Muscle of arm (tissue), 12 donors: ENCODE data around the gene SEMA4D. TPM values are rescaled to one million over a fixed set of nuclear protein-coding genes. Genes with fewer than 3 reads are reported as not detected.

Source experiments
- DNase-seq: peaks from one replicate; pipeline ENCODE4 v3.0.0-alpha.2; 2013
- polyA plus RNA-seq, 12 donors: library from polyadenylated mRNA; unstranded; fragments of 120-200 nt; gene quantifications; one replicate each; pipeline ENCODE4 v1.2.1, GENCODE V29; 2013; ENCODE audit not compliant: insufficient read length in 12 of 12

The SEMA4D gene
- polyA plus RNA-seq, 12 donors = 12.7 to 36.6 (median 23.6) TPM; not detected in 1

GRCh38 chr9:89446261-89446960 is 51.5 kb downstream of the SEMA4D start:
- DNase-seq = no peak

- DNase-seq = no peak
Measured at GRCh38 chr9:89445801-89446251, 52.1 kb downstream of the SEMA4D start.

GRCh38 chr9:89444925-89445765 is 52.8 kb downstream of the SEMA4D start:
- DNase-seq = no peak

GRCh38 chr9:89444274-89444673 is 53.6 kb downstream of the SEMA4D start:
- DNase-seq = no peak

GRCh38 chr9:89442981-89443814 is 54.7 kb downstream of the SEMA4D start:
- no peak for DNase-seq

- DNase-seq = no peak
Measured at GRCh38 chr9:89442501-89442978, 55.4 kb downstream of the SEMA4D start.

- no peak for DNase-seq
Measured at GRCh38 chr9:89441986-89442385, 55.9 kb downstream of the SEMA4D start.

GRCh38 chr9:89441655-89441970 is 56.3 kb downstream of the SEMA4D start:
- no peak for DNase-seq

- DNase-seq = no peak
Measured at GRCh38 chr9:89440951-89441654, 56.8 kb downstream of the SEMA4D start.

GRCh38 chr9:89440548-89440947 is 57.4 kb downstream of the SEMA4D start:
- no peak for DNase-seq

GRCh38 chr9:89440046-89440445 is 57.9 kb downstream of the SEMA4D start:
- no peak for DNase-seq

- DNase-seq = no peak
Measured at GRCh38 chr9:89439571-89439970, 58.3 kb downstream of the SEMA4D start.

GRCh38 chr9:89438194-89438593 is 59.7 kb downstream of the SEMA4D start:
- DNase-seq = no peak

GRCh38 chr9:89437772-89438171 is 60.1 kb downstream of the SEMA4D start:
- no peak for DNase-seq

GRCh38 chr9:89436963-89437625 is 60.8 kb downstream of the SEMA4D start:
- no peak for DNase-seq

GRCh38 chr9:89436326-89436725 is 61.6 kb downstream of the SEMA4D start:
- no peak for DNase-seq

GRCh38 chr9:89435071-89435823 is 62.7 kb downstream of the SEMA4D start:
- no peak for DNase-seq

- DNase-seq = no peak
Measured at GRCh38 chr9:89434636-89435035, 63.3 kb downstream of the SEMA4D start.

- no peak for DNase-seq
Measured at GRCh38 chr9:89433826-89434225, 64.1 kb downstream of the SEMA4D start.

GRCh38 chr9:89432986-89433530 is 64.9 kb downstream of the SEMA4D start:
- DNase-seq = no peak
